Measurements from ENCODE around the gene HEXD.
A peak's percentile ranks its signal among the peaks of the same experiment; 100 is the strongest.

HEXD gene

GRCh38 chr17:82463925-82464566 lies 45.9 kb downstream of the HEXD start:
- peaks cover 4% of the 10 kb centered on the region for H3K36me3 ChIP-seq (replicated peaks; ENCODE audit: insufficient read depth, low read length)
- TF ChIP-seq CTCF (IDR thresholded peaks at IDR 0.05; ENCODE audit: low read length) (no peak), EZH2phosphoT487 (IDR thresholded peaks at IDR 0.05; ENCODE audit: low read length) (no peak), EZH2 (optimal IDR thresholded peaks at IDR 0.05; ENCODE audit: low read depth, low read length) (no peak)

DNA sequence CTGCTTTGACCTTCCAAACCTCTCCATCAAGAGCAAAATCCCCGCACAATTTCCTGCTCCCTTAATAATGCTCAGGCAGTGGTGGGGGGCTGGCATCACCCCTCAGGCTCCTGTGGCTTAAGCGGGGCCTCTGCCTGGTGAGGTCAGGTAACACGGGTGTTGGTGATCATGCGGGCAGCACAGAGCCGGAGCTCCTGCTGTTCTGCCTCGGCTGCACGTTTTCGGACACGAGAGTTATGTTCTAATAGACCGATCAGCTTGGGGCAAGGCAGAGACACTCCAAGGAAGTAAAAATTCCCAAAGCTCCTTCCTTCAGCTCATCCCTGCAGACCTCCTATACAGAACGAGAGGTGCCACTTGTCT lies 46.4 kb downstream of the HEXD start:
- Histone ChIP-seq H3K9me2 (replicated peaks; ENCODE audit: insufficient read depth, low read length) (no peaks in the 10 kb centered on the region), H3K27ac (ENCODE audit: low read length) (peak overlapping the region; percentile 85), H3K27me3 (replicated peaks; ENCODE audit: insufficient read depth, low read length) (no peaks in the 10 kb centered on the region), H3K4me2 (ENCODE audit: low read depth, low read length) (peak overlapping the region; percentile 45), H2AFZ (ENCODE audit: low read length) (no peak overlapping the region), H3K9ac (ENCODE audit: low read length) (no peak overlapping the region), H3F3A (ENCODE audit: insufficient read depth, low read length) (peaks cover 23% of the 10 kb centered on the region), H3K36me3 (replicated peaks; ENCODE audit: insufficient read depth, low read length) (peaks cover 6% of the 10 kb centered on the region), H3K4me3 (ENCODE audit: low read length) (no peak overlapping the region), H3K4me1 (ENCODE audit: low read length) (peaks cover 22% of the 10 kb centered on the region), H4K20me1 (ENCODE audit: insufficient read depth, low read length) (no peaks in the 10 kb centered on the region), H3K9me3 (replicated peaks; ENCODE audit: insufficient read depth, low read length) (no peaks in the 10 kb centered on the region), H3K79me2 (ENCODE audit: low read length) (peaks cover 50% of the 10 kb centered on the region)
- no peak for DNase-seq
- no peak for TF ChIP-seq CTCF (IDR thresholded peaks at IDR 0.05; ENCODE audit: low read length)

More at GRCh38 chr17:82463925-82464566, 45.9 kb downstream of the HEXD start:
- Histone ChIP-seq H3K4me1 (ENCODE audit: low read length) (peaks cover 22% of the 10 kb centered on the region), H3K9me3 (replicated peaks; ENCODE audit: insufficient read depth, low read length) (no peaks in the 10 kb centered on the region), H4K20me1 (ENCODE audit: insufficient read depth, low read length) (no peaks in the 10 kb centered on the region), H3K27me3 (replicated peaks; ENCODE audit: insufficient read depth, low read length) (no peaks in the 10 kb centered on the region), H3F3A (ENCODE audit: insufficient read depth, low read length) (peaks cover 25% of the 10 kb centered on the region), H3K79me2 (ENCODE audit: low read length) (peaks cover 55% of the 10 kb centered on the region), H3K4me2 (ENCODE audit: low read depth, low read length) (peak overlapping the region; percentile 45; the same call in 1 of the 2 replicates), H3K9ac (ENCODE audit: low read length) (no peak overlapping the region), H3K9me2 (replicated peaks; ENCODE audit: insufficient read depth, low read length) (no peaks in the 10 kb centered on the region), H3K4me3 (ENCODE audit: low read length) (no peak overlapping the region), H3K27ac (ENCODE audit: low read length) (peak overlapping the region; percentile 85; the same call in 1 of the 2 replicates), H2AFZ (ENCODE audit: low read length) (no peak overlapping the region)
- DNase-seq: no peak

- Histone ChIP-seq H3K4me3 (ENCODE audit: low read length) (no peak overlapping the region), H2AFZ (ENCODE audit: low read length) (no peak overlapping the region), H3K79me2 (ENCODE audit: low read length) (peaks cover 47% of the 10 kb centered on the region), H3K4me1 (ENCODE audit: low read length) (peaks cover 22% of the 10 kb centered on the region), H4K20me1 (ENCODE audit: insufficient read depth, low read length) (no peaks in the 10 kb centered on the region), H3K27ac (ENCODE audit: low read length) (peak overlapping the region; percentile 85), H3K9ac (ENCODE audit: low read length) (peak overlapping the region; percentile 36; the same call in 1 of the 2 replicates), H3K4me2 (ENCODE audit: low read depth, low read length) (peak overlapping the region; percentile 45), H3K9me2 (replicated peaks; ENCODE audit: insufficient read depth, low read length) (no peaks in the 10 kb centered on the region), H3K27me3 (replicated peaks; ENCODE audit: insufficient read depth, low read length) (no peaks in the 10 kb centered on the region), H3K36me3 (replicated peaks; ENCODE audit: insufficient read depth, low read length) (peaks cover 10% of the 10 kb centered on the region), H3F3A (ENCODE audit: insufficient read depth, low read length) (peaks cover 23% of the 10 kb centered on the region), H3K9me3 (replicated peaks; ENCODE audit: insufficient read depth, low read length) (no peaks in the 10 kb centered on the region)
- DNase-seq: peak; percentile 92
- TF ChIP-seq EZH2phosphoT487 (IDR thresholded peaks at IDR 0.05; ENCODE audit: low read length): no peak
- no peak for TF ChIP-seq EZH2 (optimal IDR thresholded peaks at IDR 0.05; ENCODE audit: low read depth, low read length)
- TF ChIP-seq CTCF (IDR thresholded peaks at IDR 0.05; ENCODE audit: low read length): no peak
Observed at GRCh38 chr17:82465023-82465603, 47.0 kb downstream of the HEXD start.
